ENCODE data around the gene SIM1. TPM values are rescaled to one million over a fixed set of nuclear protein-coding genes. Genes with fewer than 3 reads are reported as not detected.

The SIM1 gene
- polyA plus RNA-seq, 1 experiment: not detected

GRCh38 chr6:100447900-100448748, 16.6 kb downstream of the SIM1 start:
- peaks cover 18% of the 10 kb centered on the region; the same call in 1 of the 2 replicates for H3K9me3 ChIP-seq (ENCODE audit: control insufficient read depth, insufficient read depth, low read length)
- POLR2A ChIA-PET: no interaction called here
- TF ChIP-seq CTCF (IDR thresholded peaks at IDR 0.05; ENCODE audit: low read depth, low read length): no peak
- H3K4me3 ChIP-seq (ENCODE audit: low read depth, low read length): no peak overlapping the region
- H3K27me3 ChIP-seq (ENCODE audit: control insufficient read depth, insufficient read depth, low read length): peaks cover 90% of the 10 kb centered on the region
- no peak for DNase-seq (ENCODE audit: low read depth, low spot score)
- no peak overlapping the region for H3K27ac ChIP-seq (ENCODE audit: low read depth, low read length)
- CTCF ChIA-PET: interaction anchor here (0.5 kb wide), 1 partner anchor 12 kb away, joined by 3 read pairs; no protein-coding TSS in a partner anchor

GRCh38 chr6:100447081-100447899, 17.4 kb downstream of the SIM1 start:
- Histone ChIP-seq H3K27ac (ENCODE audit: low read depth, low read length) (no peak overlapping the region), H3K9me3 (ENCODE audit: control insufficient read depth, insufficient read depth, low read length) (peaks cover 18% of the 10 kb centered on the region; the same call in 1 of the 2 replicates), H3K4me3 (ENCODE audit: low read depth, low read length) (no peak overlapping the region), H3K27me3 (ENCODE audit: control insufficient read depth, insufficient read depth, low read length) (peaks cover 82% of the 10 kb centered on the region)
- POLR2A ChIA-PET: interaction anchor here (1.1 kb wide), 1 partner anchor 14 kb away, joined by 3 read pairs; no protein-coding TSS in a partner anchor
- TF ChIP-seq CTCF (IDR thresholded peaks at IDR 0.05; ENCODE audit: low read depth, low read length): no peak
- CTCF ChIA-PET: interaction anchor here (0.5 kb wide), 1 partner anchor 37 kb away, joined by 3 read pairs; no protein-coding TSS in a partner anchor
- no peak for DNase-seq (ENCODE audit: low read depth, low spot score)

GRCh38 chr6:100446115-100447080, 18.3 kb downstream of the SIM1 start:
- no peak overlapping the region for H3K27ac ChIP-seq (ENCODE audit: low read depth, low read length)
- no peak for DNase-seq (ENCODE audit: low read depth, low spot score)
- H3K9me3 ChIP-seq (ENCODE audit: control insufficient read depth, insufficient read depth, low read length): peaks cover 18% of the 10 kb centered on the region; the same call in 1 of the 2 replicates
- H3K4me3 ChIP-seq (ENCODE audit: low read depth, low read length): no peak overlapping the region
- peaks cover 76% of the 10 kb centered on the region for H3K27me3 ChIP-seq (ENCODE audit: control insufficient read depth, insufficient read depth, low read length)
- TF ChIP-seq CTCF (IDR thresholded peaks at IDR 0.05; ENCODE audit: low read depth, low read length): no peak
- POLR2A ChIA-PET: interaction anchor here (1.1 kb wide), 1 partner anchor 15 kb away, joined by 3 read pairs; no protein-coding TSS in a partner anchor
- CTCF ChIA-PET: interaction anchor here (0.5 kb wide), 1 partner anchor 36 kb away, joined by 3 read pairs; no protein-coding TSS in a partner anchor

- DNase-seq (ENCODE audit: low read depth, low spot score): no peak
- ChIA-PET CTCF (no interaction called here), POLR2A (no interaction called here)
- Histone ChIP-seq H3K27ac (ENCODE audit: low read depth, low read length) (no peak overlapping the region), H3K4me3 (ENCODE audit: low read depth, low read length) (no peak overlapping the region), H3K9me3 (ENCODE audit: control insufficient read depth, insufficient read depth, low read length) (peaks cover 18% of the 10 kb centered on the region; the same call in 1 of the 2 replicates), H3K27me3 (ENCODE audit: control insufficient read depth, insufficient read depth, low read length) (peaks cover 73% of the 10 kb centered on the region)
- no peak for TF ChIP-seq CTCF (IDR thresholded peaks at IDR 0.05; ENCODE audit: low read depth, low read length)
Observed at GRCh38 chr6:100445512-100445911, 19.2 kb downstream of the SIM1 start.

Measured in AG04450 (cell line).